ENCODE results near the gene KRT14. TPM values are rescaled to one million over a fixed set of nuclear protein-coding genes. Genes with fewer than 3 reads are reported as not detected.

KRT14 gene
- total and polyA plus RNA-seq, 2 of the 4 experiments (the other 2 are of a cell fraction) = not detected

- Histone ChIP-seq H2BK20ac (ENCODE audit: low read depth, low read length) (no peak overlapping the region), H3K14ac (replicated peaks; ENCODE audit: low read depth, low read length) (no peak overlapping the region), H2AK9ac (replicated peaks; ENCODE audit: low read depth, low read length, poor library complexity) (no peak overlapping the region), H2AK5ac (ENCODE audit: low read depth, low read length) (no peak overlapping the region), H3K4ac (ENCODE audit: low read depth, low read length) (no peak overlapping the region), H2BK120ac (ENCODE audit: low read depth, low read length) (no peak overlapping the region), H4K91ac (ENCODE audit: insufficient read depth, low read depth, low read length) (no peak overlapping the region), H3K27ac (ENCODE audit: insufficient read depth, low read length) (no peak overlapping the region), H3K56ac (ENCODE audit: extremely low read depth, insufficient read depth, low read length) (no peak overlapping the region), H4K5ac (ENCODE audit: low read depth, low read length) (no peak overlapping the region), H4K20me1 (ENCODE audit: insufficient read depth, low read length) (no peaks in the 10 kb centered on the region), H3K18ac (ENCODE audit: low read depth, low read length) (no peak overlapping the region), H4K8ac (ENCODE audit: low read depth in 2 of 2, low read length in 2 of 2) (no peak overlapping the region), H3K9me1 (ENCODE audit: insufficient read depth, low read length) (no peaks in the 10 kb centered on the region), H3K27me3 (ENCODE audit: control insufficient read depth, insufficient read depth, low read length) (peaks cover 37% of the 10 kb centered on the region), H3K9me3 (ENCODE audit: control insufficient read depth, insufficient read depth, low read length) (no peaks in the 10 kb centered on the region), H3K23ac (ENCODE audit: low read depth, low read length) (no peak overlapping the region), H3K4me2 (ENCODE audit: low read depth, low read length) (no peak overlapping the region), H3K36me3 (ENCODE audit: control insufficient read depth, insufficient read depth, low read length) (no peaks in the 10 kb centered on the region), H3K9ac (ENCODE audit: low read depth, low read length) (no peak overlapping the region), H3K79me1 (ENCODE audit: low read depth in 1 of 2, low read length in 2 of 2) (no peaks in the 10 kb centered on the region), H3K4me1 (ENCODE audit: control insufficient read depth, insufficient read depth, low read length) (no peaks in the 10 kb centered on the region), H2AFZ (replicated peaks; ENCODE audit: low read length, poor library complexity) (no peak overlapping the region), H2BK5ac (ENCODE audit: low read depth, low read length, poor library complexity, severe bottlenecking) (no peak overlapping the region), H3K4me3 (ENCODE audit: insufficient read depth, low read depth, low read length) (no peak overlapping the region), H2BK15ac (ENCODE audit: low read depth, low read length) (no peak overlapping the region)
- WGBS, 2 experiments (ENCODE audit: extremely low coverage in 2 of 2, insufficient read length in 1 of 2) = 60% methylated on average over 1 of the region's 5 CpGs; no CpG with 5 or more reads in 1 of the 2 experiments
- no TSS peak for BruUV-seq (replicated peaks)
- DNase-seq (no peak), ATAC-seq (ENCODE audit: low read depth) (no peak)
- POLR2A ChIA-PET (ENCODE audit: unreplicated experiment) = interaction anchor here (0.6 kb wide), 1 partner anchor 128 kb away, joined by 5 read pairs; no protein-coding TSS in a partner anchor
- dilution Hi-C loops (cut with HindIII; ENCODE audit: low sequenced_read_pairs, unreplicated experiment) = no loop called here
- TF ChIP-seq BHLHE40 (IDR thresholded peaks at IDR 0.05; ENCODE audit: low read depth, low read length) = no peak
- no peak for TF ChIP-seq SMC3 (IDR thresholded peaks at IDR 0.05; ENCODE audit: low read depth, low read length)
- TF ChIP-seq FOS (IDR thresholded peaks at IDR 0.05; ENCODE audit: low read depth, low read length) = no peak
- no peak for TF ChIP-seq MAFK (IDR thresholded peaks at IDR 0.05; ENCODE audit: low read depth, low read length)
- TF ChIP-seq CEBPB (IDR thresholded peaks at IDR 0.05; ENCODE audit: low read depth, low read length) = no peak
- no peak for TF ChIP-seq NFE2L2 (IDR thresholded peaks at IDR 0.05; ENCODE audit: low read depth, low read length)
- TF ChIP-seq RFX5 (IDR thresholded peaks at IDR 0.05; ENCODE audit: low read depth, low read length) = no peak
- TF ChIP-seq RAD21 (IDR thresholded peaks at IDR 0.05; ENCODE audit: low read length) = no peak
- no peak for TF ChIP-seq CTCF (conservative IDR thresholded peaks at IDR 0.05; ENCODE audit: low read depth, low read length)
- TF ChIP-seq POLR2A (IDR thresholded peaks at IDR 0.05; ENCODE audit: low read depth, low read length) = no peak
- TF ChIP-seq MXI1 (IDR thresholded peaks at IDR 0.05; ENCODE audit: borderline replicate concordance, low read depth, low read length) = no peak
- TF ChIP-seq RCOR1 (IDR thresholded peaks at IDR 0.05; ENCODE audit: insufficient replicate concordance, low read length) = no peak
- TF ChIP-seq CHD1 (IDR thresholded peaks at IDR 0.05; ENCODE audit: low read depth, low read length) = no peak
- TF ChIP-seq MAZ (IDR thresholded peaks at IDR 0.05; ENCODE audit: borderline replicate concordance, low read depth, low read length) = no peak
- TF ChIP-seq USF2 (IDR thresholded peaks at IDR 0.05; ENCODE audit: low read depth, low read length) = no peak
- no peak for TF ChIP-seq ELK1 (IDR thresholded peaks at IDR 0.05; ENCODE audit: borderline replicate concordance, low read depth, low read length)
- intact Hi-C loops (cut with micrococcal nuclease) = no loop called here
- CTCF ChIA-PET = interaction anchor here (1.2 kb wide), 1 partner anchor 21 kb away, joined by 3 read pairs; no protein-coding TSS in a partner anchor
- in situ Hi-C loops (cut with MboI; ENCODE audit: low sequenced_read_pairs) = no loop called here
Observed at GRCh38 chr17:41578971-41579370, 7.7 kb downstream of the KRT14 start.

All from IMR-90 (cell line).